ENCODE data around the gene SYNE2.

The SYNE2 gene

DNA sequence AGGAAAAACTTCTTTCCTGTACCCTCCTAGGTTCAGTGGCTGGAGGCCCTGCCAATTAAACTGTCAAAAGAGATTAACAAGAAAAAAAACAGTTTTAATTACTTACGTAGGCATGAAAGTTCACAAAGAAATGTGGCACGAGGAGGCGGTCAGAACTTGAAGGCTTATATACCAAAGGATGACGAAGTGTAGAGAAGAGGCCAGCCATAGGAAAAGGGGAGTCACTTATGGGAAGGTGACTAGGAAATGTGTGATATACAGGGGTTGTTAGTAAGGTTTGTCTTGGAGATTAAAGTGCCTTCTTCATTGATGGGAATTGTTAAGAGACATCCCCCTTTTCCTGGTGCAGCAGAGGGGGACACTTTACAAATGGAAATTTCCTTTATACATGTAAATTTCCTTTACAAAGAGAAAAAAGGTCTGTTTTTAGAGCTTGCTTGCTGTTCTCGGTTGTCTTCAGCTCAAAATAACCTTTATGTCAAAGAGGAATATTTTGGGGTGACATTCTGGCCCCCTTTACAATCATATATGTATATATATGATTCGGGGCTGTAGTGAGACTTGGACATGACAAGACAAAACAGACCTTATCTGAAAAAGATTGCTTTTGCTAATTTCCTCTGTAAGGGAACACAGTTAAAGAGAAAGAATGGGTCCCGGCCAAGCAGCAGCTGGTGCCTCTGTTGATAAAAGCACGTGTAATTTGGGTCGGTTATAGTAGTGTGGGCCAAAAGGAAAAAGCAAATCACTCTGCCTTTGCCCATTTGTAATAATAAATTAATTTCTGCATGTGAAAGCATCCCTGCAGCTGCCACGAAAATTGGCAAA is 38.6 kb downstream of the SYNE2 start:
- no peak for DNase-seq (ENCODE audit: low read depth)
- H3K4me3 ChIP-seq (ENCODE audit: low read depth, low read length), result no peak overlapping the region
- TF ChIP-seq, protein P1, sequence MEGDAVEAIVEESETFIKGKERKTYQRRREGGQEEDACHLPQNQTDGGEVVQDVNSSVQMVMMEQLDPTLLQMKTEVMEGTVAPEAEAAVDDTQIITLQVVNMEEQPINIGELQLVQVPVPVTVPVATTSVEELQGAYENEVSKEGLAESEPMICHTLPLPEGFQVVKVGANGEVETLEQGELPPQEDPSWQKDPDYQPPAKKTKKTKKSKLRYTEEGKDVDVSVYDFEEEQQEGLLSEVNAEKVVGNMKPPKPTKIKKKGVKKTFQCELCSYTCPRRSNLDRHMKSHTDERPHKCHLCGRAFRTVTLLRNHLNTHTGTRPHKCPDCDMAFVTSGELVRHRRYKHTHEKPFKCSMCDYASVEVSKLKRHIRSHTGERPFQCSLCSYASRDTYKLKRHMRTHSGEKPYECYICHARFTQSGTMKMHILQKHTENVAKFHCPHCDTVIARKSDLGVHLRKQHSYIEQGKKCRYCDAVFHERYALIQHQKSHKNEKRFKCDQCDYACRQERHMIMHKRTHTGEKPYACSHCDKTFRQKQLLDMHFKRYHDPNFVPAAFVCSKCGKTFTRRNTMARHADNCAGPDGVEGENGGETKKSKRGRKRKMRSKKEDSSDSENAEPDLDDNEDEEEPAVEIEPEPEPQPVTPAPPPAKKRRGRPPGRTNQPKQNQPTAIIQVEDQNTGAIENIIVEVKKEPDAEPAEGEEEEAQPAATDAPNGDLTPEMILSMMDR (IDR thresholded peaks at IDR 0.05; ENCODE audit: low read depth, low read length, missing control alignments), result no peak

DNA sequence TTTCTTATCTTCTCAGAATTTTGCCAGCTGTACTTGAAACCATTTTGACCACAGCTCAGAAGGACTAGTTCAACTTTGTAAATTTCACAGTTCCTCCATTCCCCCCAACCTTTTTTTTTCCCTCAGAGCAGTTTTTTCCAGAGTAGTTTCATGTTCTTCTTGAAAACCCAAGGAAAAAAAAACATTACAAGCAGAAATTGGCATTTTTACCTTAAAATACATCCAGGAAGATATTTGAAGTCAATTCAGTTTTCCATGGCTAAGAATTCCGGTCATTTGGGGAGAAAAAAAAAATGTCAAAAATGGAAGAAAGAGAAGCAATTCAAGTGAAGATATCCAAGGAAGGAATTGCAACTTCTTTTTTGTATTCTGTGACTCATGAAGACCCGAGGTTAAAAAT is 39.5 kb downstream of the SYNE2 start:
- no peak overlapping the region for H3K4me3 ChIP-seq (ENCODE audit: low read depth, low read length)
- DNase-seq (ENCODE audit: low read depth), result no peak
- TF ChIP-seq, protein P1 (IDR thresholded peaks at IDR 0.05; ENCODE audit: low read depth, low read length, missing control alignments), result no peak

DNA sequence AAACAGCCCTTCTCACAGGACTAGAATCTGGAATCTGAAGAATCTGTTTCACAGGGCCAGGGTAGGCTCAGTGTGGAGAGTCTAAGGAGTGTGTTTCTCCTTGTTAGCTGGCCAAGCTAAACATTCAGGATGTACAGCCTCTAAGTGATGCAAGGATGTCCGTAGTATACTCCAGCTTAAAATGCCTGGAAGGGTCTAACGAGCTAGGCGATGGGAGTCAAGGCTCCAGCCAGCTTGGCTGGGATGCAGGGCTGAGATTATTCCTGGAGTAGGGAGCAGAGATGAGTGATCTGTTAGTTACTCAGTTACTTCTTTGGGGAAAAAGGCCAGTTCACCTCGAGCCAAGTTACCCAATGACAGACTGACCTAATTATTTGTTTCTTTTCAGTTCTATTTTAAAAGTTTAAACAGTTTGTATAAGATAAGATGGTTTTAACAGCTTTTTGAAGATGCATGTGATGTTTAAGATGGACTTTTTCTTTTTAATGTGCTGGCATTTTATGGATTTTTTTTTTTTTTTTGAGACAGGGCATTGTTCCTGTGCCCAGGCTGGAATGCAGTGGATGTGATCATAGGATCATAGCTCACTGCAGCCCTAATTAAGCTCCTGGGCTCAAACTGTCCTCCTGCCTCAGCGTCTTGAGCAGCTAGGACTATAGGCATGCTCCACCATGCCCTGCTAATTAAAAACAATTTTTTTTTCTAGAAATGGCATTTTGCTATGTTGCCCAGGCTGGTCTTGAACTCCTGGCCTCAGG is 41.1 kb downstream of the SYNE2 start:
- H3K4me3 ChIP-seq (ENCODE audit: low read depth, low read length), result no peak overlapping the region
- TF ChIP-seq, protein P1 (IDR thresholded peaks at IDR 0.05; ENCODE audit: low read depth, low read length, missing control alignments), result no peak
- DNase-seq (ENCODE audit: low read depth), result no peak

DNA sequence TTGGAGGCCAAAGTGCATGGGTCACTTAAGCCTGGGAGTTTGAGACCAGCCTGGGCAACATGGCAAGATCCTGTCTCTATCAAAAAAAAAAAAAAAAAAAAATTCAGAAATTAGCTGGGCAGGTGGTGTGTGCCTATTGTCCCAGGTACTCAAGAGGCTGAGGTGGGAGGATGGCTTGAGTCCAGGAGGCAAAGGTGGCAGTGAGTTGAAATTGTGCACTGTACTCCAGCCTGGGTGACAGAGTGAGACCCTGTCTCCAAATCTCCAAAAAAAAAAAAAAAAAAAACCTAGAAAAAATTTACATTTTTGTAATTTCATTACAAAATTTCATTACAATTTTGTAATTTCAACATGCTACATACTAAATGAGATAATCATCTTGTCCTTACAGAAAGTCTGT is 42.7 kb downstream of the SYNE2 start:
- H3K4me3 ChIP-seq (ENCODE audit: low read depth, low read length), result no peak overlapping the region
- TF ChIP-seq, protein P1 (IDR thresholded peaks at IDR 0.05; ENCODE audit: low read depth, low read length, missing control alignments), result no peak
- DNase-seq (ENCODE audit: low read depth), result no peak

DNA sequence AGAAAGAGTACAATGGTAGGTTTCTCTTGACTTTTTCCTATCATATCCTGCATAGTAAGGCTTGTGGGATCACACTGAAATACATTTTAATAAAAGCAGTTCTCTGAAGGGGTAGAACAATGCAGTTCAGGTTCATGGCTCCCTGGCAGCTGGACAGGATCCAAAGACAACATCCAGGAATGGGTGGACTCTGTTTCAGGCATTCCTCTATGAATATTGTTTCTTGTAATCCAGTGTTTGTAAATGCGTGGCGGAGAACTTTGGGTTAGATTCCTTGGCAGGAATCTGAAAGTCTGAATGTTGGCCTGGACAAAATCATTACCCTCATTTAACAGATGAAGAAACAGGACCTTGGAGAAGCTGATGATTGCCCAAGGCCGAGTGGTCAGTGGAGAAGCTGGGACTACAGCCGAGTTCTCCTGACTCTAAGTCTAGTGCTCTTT is 43.5 kb downstream of the SYNE2 start:
- TF ChIP-seq, protein P1 (IDR thresholded peaks at IDR 0.05; ENCODE audit: low read depth, low read length, missing control alignments), result no peak
- no peak for DNase-seq (ENCODE audit: low read depth)
- no peak overlapping the region for H3K4me3 ChIP-seq (ENCODE audit: low read depth, low read length)

DNA sequence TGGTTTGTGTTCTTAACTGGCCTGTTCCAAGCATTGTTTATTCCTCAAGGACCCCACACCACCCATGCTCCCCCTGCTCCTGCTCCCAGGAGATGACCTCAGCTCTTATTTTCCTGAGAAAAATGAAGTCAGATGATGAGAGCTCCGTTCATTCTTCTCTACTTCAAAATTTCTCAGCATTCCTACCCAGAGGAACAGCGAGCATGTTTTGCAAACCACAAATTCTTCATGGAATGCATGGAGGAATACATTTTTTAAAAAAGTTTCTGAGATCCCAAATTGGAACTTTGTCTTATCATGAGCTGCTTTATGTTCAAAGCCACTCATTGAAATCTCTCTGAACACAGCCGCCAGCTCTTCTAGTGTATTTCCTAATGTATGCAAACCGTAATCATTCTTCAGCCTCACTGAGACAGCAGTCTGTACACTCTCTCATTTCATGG is 44.9 kb downstream of the SYNE2 start:
- no peak overlapping the region for H3K4me3 ChIP-seq (ENCODE audit: low read depth, low read length)
- DNase-seq (ENCODE audit: low read depth), result no peak
- TF ChIP-seq, protein P1 (IDR thresholded peaks at IDR 0.05; ENCODE audit: low read depth, low read length, missing control alignments), result no peak
